Dermis microvascular lymphatic vessel endothelial cell (primary cell): ENCODE results near the gene SMYD5. TPM values are rescaled to one million over a fixed set of nuclear protein-coding genes. Genes with fewer than 3 reads are reported as not detected.
"Not testable (repeated sequence)": the region's sequence is repeated elsewhere in the genome, so short reads cannot be mapped to it uniquely, and the experiment has no call there.

Experiments
- DNase-seq, 2 donors: peaks; one replicate each; pipeline versions ENCODE4 v3.0.0 to v3.0.0-alpha.2; 2010; ENCODE audit warnings: low read depth in 2 of 2
- total RNA-seq: library from RNA; depleted of rRNA; stranded (reverse); fragments of >200 nt; gene quantifications from 2 replicates; pipeline ENCODE4 v1.2.1, GENCODE V29; 2014

The SMYD5 gene
- 11.2 and 12.1 TPM in 2 replicates for total RNA-seq

GRCh38 chr2:73214120-73215035 lies at the start of gene SMYD5:
Gene SMYD5 (plus strand): TSS chr2:73214245. CDS start chr2:73214267, 22 bp downstream.
- DNase-seq, result peak; percentile 74 to 79

- not testable (repeated sequence) for DNase-seq
Observed at GRCh38 chr2:73165978-73166377, 48.1 kb upstream of the SMYD5 start.

DNA sequence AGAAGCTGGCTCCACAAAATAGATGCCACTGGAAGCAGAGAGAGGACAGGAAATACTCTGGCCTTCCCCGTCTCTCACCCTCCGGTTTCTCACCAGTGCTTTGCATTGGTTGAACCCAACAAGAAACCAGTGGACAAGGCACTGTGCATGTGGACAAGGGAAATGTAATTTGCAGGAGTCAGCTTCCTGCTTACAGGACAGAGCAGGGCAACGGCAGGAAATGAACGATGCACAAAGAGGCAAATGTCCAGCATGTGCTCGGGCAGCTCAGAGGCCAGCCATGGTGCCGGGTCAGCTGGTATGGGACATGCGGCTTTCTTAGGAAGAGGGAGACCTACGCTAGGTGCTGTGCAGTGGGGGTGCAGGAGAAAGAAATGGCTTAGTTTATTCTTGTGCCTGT lies 47.2 kb upstream of the SMYD5 start:
- not testable (repeated sequence) for DNase-seq

DNA sequence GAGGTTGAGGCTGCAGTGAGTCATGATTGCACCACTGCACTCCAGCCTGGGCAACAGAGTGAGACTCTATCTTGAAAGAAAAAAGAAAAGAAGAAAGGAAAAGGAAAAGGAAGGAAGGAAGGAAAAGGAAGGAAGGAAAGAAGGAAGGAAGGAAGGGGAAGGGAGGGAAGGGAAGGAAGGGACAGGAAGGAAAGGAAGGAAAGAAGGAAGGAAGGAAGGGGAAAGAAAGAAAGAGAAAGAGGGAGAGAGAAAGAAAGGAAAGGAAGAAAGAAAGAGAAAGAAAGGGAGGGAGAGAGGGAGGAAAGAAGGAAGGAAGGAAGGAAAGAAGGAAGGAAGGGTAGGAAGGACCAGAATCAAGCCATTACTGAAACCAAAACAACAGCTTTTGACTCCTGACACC lies 45.7 kb upstream of the SMYD5 start:
- DNase-seq, result not testable (repeated sequence)

DNA sequence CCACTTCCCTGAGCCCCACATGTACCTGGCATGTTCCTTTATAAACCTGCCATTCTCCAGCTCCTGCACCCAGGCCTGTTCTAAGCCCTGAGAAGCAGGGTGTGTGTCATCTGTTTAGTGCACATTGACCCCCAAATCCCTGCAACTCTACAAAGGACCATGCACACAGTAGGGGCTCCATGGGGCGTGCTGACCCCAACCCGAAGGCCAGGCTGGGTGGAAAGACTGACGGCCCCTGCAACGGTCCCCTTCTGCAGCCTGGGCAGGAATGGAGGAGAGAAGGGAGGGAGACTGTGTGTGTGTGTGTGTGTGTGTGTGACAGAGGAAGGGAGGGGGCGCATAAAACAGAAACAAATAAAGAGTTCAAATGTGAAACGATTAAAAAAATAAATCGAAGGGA lies 43.7 kb upstream of the SMYD5 start:
- not testable (repeated sequence) for DNase-seq

GRCh38 chr2:73172963-73173362 lies 41.1 kb upstream of the SMYD5 start:
- no peak for DNase-seq

- no peak for DNase-seq
Observed at GRCh38 chr2:73173781-73174180, 40.3 kb upstream of the SMYD5 start.

DNA sequence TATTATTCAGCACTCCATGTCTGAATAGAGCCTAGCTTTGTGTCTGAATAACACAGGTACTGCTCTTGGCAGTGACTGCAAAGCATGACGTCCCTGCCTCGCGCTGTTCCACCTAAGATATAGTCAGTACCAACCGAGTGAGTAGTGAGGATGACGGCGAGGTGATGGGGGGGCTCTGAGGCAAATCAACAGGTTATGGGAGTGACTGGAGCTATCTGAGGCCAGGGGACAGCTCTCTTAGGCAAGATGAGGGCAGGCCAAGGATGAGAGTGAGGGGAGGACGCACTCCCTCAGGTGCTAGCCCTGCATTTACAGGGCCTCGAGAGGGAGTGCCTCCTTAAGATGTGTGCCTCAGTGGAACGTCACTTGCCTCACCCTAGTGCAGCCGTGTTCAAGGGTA lies 39.8 kb upstream of the SMYD5 start:
- no peak for DNase-seq

- no peak for DNase-seq
Observed at GRCh38 chr2:73174941-73175662, 38.9 kb upstream of the SMYD5 start.

GRCh38 chr2:73175663-73176204 lies 38.3 kb upstream of the SMYD5 start:
- DNase-seq, result peak; percentile 7 to 66

- DNase-seq, result no peak
Observed at GRCh38 chr2:73176205-73176880, 37.7 kb upstream of the SMYD5 start.

GRCh38 chr2:73176881-73177644 lies 37.0 kb upstream of the SMYD5 start:
- DNase-seq, result peak; percentile 47 to 87

DNA sequence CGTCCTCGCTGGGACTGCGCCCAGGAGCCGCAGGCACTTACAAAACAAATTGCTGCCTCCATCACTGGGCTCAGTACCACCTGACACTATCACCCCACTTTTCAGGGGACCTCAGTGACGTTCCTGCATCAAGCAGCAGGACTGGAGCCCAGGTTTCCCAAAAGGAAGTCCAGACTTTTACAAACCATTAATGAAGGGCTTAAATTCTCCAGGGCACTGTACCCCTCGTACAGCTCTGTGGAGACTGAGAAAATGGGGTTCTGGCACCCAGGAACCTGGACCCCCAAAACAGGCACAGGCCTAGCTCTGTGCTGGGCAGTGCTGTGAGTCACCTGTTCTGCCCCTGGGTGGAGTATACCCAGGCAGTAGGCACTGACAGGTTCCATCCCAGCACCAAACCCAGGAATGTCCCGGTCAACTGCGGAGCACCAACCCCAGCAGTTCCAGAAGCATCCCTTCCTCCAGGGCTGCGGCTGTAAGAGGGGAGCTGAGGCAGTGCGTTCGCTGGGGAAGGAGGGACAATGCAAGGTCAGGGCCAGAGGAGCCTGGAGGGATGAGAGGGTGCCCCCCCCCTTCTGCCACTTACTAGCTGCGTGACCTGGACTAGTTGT lies 36.3 kb upstream of the SMYD5 start:
- no peak for DNase-seq

DNA sequence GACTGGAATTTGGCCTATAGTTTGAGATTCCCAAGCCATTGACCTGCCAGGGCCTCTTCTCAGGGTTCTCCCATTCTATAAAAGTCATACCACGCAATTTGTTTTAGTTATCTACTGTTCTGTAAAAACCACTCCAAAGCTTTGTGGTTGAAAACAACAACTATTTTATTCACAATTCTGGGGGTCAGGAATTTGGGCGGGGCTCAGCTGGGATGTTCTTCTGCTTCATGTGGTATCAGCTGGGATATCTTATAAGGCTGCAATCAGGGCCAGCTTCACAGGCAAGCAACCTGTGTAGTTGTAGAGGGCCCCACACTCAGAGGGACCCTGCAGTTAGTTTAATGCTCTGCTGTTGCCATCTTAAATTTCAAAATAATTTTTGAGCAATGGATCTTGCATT lies 28.1 kb upstream of the SMYD5 start:
- DNase-seq, result no peak

DNA sequence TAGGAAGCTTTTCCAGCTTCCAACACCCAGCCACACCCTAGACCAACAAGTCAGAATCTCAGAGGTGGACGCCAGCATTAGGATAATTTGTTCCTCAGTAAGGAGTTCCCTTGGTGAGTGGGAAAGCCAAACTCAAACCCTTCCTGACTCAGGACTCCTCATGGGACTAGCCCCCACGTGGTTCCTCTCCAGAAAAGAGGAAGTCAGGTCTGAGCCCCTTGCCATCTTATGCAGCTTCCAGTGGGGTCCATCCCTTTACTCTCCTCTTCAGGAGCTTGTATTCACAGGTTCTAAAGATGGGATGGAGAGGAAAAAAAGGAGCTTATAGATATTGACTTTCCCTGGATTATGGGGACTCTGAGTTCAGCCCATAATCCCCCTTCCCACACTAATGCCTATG lies 26.5 kb upstream of the SMYD5 start:
- no peak for DNase-seq

DNA sequence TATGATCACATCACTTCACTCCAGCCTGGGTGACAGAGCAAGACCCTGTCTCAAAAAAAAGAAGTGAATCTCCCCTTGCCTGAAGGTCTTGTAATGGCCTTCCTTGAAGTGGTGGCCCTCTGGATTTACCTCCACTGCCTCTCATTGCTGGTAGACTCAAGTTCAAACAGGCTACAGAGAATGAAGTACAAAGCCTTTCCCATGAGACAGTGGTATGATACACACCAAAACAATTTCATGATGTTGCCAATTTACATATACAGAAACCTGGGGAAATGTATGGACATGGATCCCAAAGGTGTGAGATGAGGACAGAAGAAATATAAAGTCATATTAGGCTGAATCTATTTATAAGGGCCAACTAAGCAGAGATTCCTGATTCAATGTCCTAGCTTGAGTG lies 16.5 kb upstream of the SMYD5 start:
- DNase-seq, result no peak

GRCh38 chr2:73200281-73200680 lies 13.8 kb upstream of the SMYD5 start:
- peak in 1 of 2 donors; percentile 8 for DNase-seq

- no peak for DNase-seq
Observed at GRCh38 chr2:73202156-73203054, 11.6 kb upstream of the SMYD5 start, which contains the start of gene NOTO. Gene NOTO (plus strand): TSS chr2:73202574. CDS start chr2:73202667, 93 bp downstream.

- no peak for DNase-seq
Observed at GRCh38 chr2:73203055-73203681, 10.9 kb upstream of the SMYD5 start.
